Esophagus squamous epithelium (tissue), 5 donors: ENCODE data around the gene FBXO22. TPM values are rescaled to one million over a fixed set of nuclear protein-coding genes. Genes with fewer than 3 reads are reported as not detected.

Experiments
- DNase-seq: peaks from one replicate; lab custom pipeline; 2025; lab: John Stamatoyannopoulos, UW
- H3K27ac ChIP-seq, 4 donors: fragments of 200-600 bp; sonication (generic); one replicate each; pipeline ENCODE4 v1.5.1; 2016 to 2019; ENCODE audit warnings: mild to moderate bottlenecking in 1 of 4
- H3K27me3 ChIP-seq, 4 donors: fragments of 200-600 bp; sonication (generic); 1 replicate in 3 of 4; 2 replicates in 1 of 4; pipeline versions ENCODE4 v1.5.1 to v1.6.0; 2017 to 2021; ENCODE audit warnings: antibody characterized with exemption in 1 of 4
- H3K36me3 ChIP-seq, 3 donors: fragments of 200-600 bp; sonication (generic); one replicate each; pipeline ENCODE4 v1.5.1; 2016 to 2019
- H3K4me1 ChIP-seq, 3 donors: fragments of 200-600 bp; sonication (generic); one replicate each; pipeline ENCODE4 v1.5.1; 2017 to 2019
- H3K4me3 ChIP-seq, 4 donors: fragments of 200-600 bp; sonication (generic); 1 replicate in 3 of 4; 2 replicates in 1 of 4; pipeline ENCODE4 v1.5.1; 2016 to 2019; ENCODE audit warnings: mild to moderate bottlenecking in 2 of 4, moderate library complexity in 1 of 4
- H3K9me3 ChIP-seq, 3 donors: fragments of 200-600 bp; sonication (generic); one replicate each; pipeline ENCODE4 v1.5.1; 2016 to 2019
- POLR2A ChIP-seq, 4 donors: fragments of 450-650 bp; IDR thresholded peaks; one replicate each; pipeline ENCODE4 v1.6.1; 2017; ENCODE audit warnings: antibody characterized with exemption in 4 of 4, mild to moderate bottlenecking in 4 of 4, moderate library complexity in 3 of 4
- WGBS, 2 donors: methylation state at CpG; one replicate each; pipeline ENCODE4 v1.1.5; 2018; 5-methylcytosine and 5-hydroxymethylcytosine counted together
- intact Hi-C: fragments of 100-400 bp; cut with DNase I; formaldehyde crosslinking; loops from one replicate; pipeline ENCODE4 v1.15.0; 2022
- small RNA-seq, 4 donors: library from RNA; depleted of rRNA; stranded (forward); fragments of <200 nt; gene quantifications; one replicate each; pipeline ENCODE3, GENCODE V24; 2016
- total RNA-seq, 4 donors: library from RNA; depleted of rRNA; stranded (reverse); fragments of >200 nt; gene quantifications; one replicate each; pipeline ENCODE4 v1.1.0, GENCODE V29; 2016
- TF ChIP-seq, protein P1 (sequence below), 6 experiments: fragments of 450-650 bp in 4 of 6; fragments of 200-600 bp in 2 of 6; sonication (generic) in 2 of 6; IDR thresholded peaks; one replicate each; pipeline ENCODE4 v1.5.1; 2016 to 2019; ENCODE audit warnings: antibody characterized with exemption in 6 of 6, mild to moderate bottlenecking in 4 of 6, moderate library complexity in 4 of 6
- donor health status: DM: yes; HTN: yes; CAD: no.

Gene FBXO22
- total RNA-seq, 4 donors from 2014 or later: 5.6 to 18.9 (median 15.4) TPM

DNA sequence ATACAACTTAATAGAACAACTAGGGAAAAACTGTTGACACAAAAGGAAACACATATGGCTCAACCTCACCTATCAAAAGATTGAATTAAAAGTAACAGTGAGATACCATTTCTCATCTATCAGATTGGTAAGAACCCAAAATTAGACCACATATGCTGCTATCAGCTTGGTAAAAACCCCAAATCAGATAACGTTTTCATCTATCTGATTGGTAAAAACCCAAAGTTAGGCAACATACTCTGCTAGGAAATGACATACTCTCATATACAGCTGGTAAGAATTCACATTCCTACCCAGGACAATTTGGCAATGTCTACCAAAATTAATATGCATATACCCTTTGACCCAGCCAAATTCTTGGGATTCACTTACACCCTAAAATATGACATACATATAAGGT lies 82.3 kb downstream of the FBXO22 start:
- Histone ChIP-seq H3K9me3 (no peaks in the 10 kb centered on the region), H3K4me3 (no peak overlapping the region), H3K27ac (no peak overlapping the region), H3K4me1 (no peaks in the 10 kb centered on the region), H3K27me3 (no peaks in the 10 kb centered on the region), H3K36me3 (no peaks in the 10 kb centered on the region)
- intact Hi-C loops: no loop called here
- no peak for DNase-seq
- no peak for TF ChIP-seq POLR2A (IDR thresholded peaks at IDR 0.05)
- TF ChIP-seq, protein P1, sequence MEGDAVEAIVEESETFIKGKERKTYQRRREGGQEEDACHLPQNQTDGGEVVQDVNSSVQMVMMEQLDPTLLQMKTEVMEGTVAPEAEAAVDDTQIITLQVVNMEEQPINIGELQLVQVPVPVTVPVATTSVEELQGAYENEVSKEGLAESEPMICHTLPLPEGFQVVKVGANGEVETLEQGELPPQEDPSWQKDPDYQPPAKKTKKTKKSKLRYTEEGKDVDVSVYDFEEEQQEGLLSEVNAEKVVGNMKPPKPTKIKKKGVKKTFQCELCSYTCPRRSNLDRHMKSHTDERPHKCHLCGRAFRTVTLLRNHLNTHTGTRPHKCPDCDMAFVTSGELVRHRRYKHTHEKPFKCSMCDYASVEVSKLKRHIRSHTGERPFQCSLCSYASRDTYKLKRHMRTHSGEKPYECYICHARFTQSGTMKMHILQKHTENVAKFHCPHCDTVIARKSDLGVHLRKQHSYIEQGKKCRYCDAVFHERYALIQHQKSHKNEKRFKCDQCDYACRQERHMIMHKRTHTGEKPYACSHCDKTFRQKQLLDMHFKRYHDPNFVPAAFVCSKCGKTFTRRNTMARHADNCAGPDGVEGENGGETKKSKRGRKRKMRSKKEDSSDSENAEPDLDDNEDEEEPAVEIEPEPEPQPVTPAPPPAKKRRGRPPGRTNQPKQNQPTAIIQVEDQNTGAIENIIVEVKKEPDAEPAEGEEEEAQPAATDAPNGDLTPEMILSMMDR (IDR thresholded peaks at IDR 0.05): no peak
- 62 to 75% methylated on average over 1 of the region's 1 CpG for WGBS, 2 donors

DNA sequence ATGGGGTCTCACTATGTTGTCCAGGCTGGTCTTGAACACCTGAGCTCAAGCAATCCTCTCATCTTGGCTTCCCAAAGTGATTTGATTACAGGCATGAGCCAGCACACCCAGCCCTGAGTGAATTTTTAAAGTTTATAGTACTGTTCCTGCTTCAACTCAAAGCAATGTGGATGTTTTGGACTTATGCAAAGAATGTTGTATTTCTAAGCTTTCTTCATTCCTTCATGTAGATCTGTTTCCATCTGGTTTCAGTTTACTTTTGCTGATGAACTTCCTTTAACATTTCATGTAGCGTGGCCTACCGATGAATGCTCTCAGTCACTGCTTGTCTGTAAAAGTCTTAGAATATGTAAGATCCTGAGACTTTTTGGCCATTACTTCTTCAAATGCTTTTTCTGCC lies 85.4 kb downstream of the FBXO22 start:
- no peak for DNase-seq

DNA sequence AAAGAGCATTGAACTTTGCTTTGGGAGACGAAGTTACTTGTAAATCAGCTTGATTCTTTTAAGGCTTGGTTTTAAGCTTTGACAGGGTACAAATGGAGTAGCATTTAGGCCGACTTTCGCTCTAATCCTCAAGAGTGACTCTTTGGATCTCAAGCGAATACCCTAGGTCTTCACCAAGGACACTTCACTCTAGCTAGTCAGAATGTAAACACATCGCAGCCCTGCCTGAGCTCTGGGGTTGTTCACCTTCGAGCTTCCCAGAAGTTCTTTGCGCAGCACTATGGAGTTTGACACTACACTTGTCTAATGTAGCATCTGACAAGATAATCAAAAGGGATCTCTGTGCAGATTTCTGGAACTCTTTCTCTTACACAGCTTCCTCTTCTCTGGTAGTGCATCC lies 86.2 kb downstream of the FBXO22 start:
- Histone ChIP-seq H3K9me3 (no peaks in the 10 kb centered on the region), H3K27ac (no peak overlapping the region), H3K4me3 (no peak overlapping the region), H3K27me3 (peaks cover 0 to under 1% (median 0%) of the 10 kb centered on the region in 4 donors), H3K36me3 (no peaks in the 10 kb centered on the region), H3K4me1 (no peaks in the 10 kb centered on the region)
- no peak for DNase-seq
- 70 to 82% methylated on average over 7 of the region's 7 CpGs for WGBS, 2 donors
- intact Hi-C loops: no loop called here
- TF ChIP-seq POLR2A (IDR thresholded peaks at IDR 0.05): no peak
- TF ChIP-seq, protein P1 (IDR thresholded peaks at IDR 0.05): no peak

More for the DNA sequence above, 85.4 kb downstream of the FBXO22 start:
- TF ChIP-seq, protein P1 (IDR thresholded peaks at IDR 0.05): no peak
- no peak for TF ChIP-seq POLR2A (IDR thresholded peaks at IDR 0.05)
- Histone ChIP-seq H3K9me3 (no peaks in the 10 kb centered on the region), H3K36me3 (no peaks in the 10 kb centered on the region), H3K4me3 (no peak overlapping the region), H3K27me3 (no peaks in the 10 kb centered on the region), H3K4me1 (no peaks in the 10 kb centered on the region), H3K27ac (no peak overlapping the region)
- intact Hi-C loops: no loop called here
- WGBS, 2 donors: 63 to 68% methylated on average over 2 of the region's 2 CpGs

Small RNAs within 50 kb of the gene (small RNA-seq; reads per million reads assigned to genes)
- 0 to 0.09 (median 0) reads per million in 4 donors for gene RN7SL510P

Other genes with a start within 250 kb of the FBXO22 start
- gene CSPG4, start 191.0 kb upstream of the FBXO22 start, total RNA-seq: 10 to 100 TPM in 1 of 4 donors, 1 to 10 TPM in 3; 2.9 to 13.4 (median 4.2) TPM
- 10 to 100 TPM in 3 of 4 donors, 1 to 10 TPM in 1; 9.1 to 40.2 (median 25.6) TPM for gene UBE2Q2, start 60.4 kb upstream of the FBXO22 start, total RNA-seq
- 1 to 10 TPM in 2 of 4 donors, under 1 TPM in 2; 0.83 to 2.8 (median 1.4) TPM for gene NRG4, start 108.5 kb downstream of the FBXO22 start, total RNA-seq
- under 1 TPM in 3 of 4 donors, not detected in 1; 0.19 to 0.79 (median 0.29) TPM for gene TMEM266, start 156.1 kb downstream of the FBXO22 start, total RNA-seq